NCI-H460 (cell line): Measurements from ENCODE around the gene FADS3. TPM values are rescaled to one million over a fixed set of nuclear protein-coding genes. Genes with fewer than 3 reads are reported as not detected.

Source experiments
- small RNA-seq, 2 experiments: library from RNA; depleted of rRNA; stranded (forward); fragments of <200 nt; gene quantifications; one replicate each; pipeline ENCODE3, GENCODE V24; 2014
- total RNA-seq: library from RNA; depleted of rRNA; stranded (reverse); fragments of >200 nt; shearing (Covaris generic); gene quantifications from 2 replicates; pipeline ENCODE4 v1.2.3, GENCODE V29; 2014; rRNA removed

Gene FADS3
- total RNA-seq, 1 experiment from 2014 or later = 16.8 TPM

Small RNA genes lying within 50 kb of the gene (small RNA-seq; reads per million reads assigned to genes)
- gene MIR6746 (0 reads per million in 2 experiments), gene RNU6-1243P (0 reads per million in 2 experiments)

Other genes starting within 250 kb of the FADS3 start
- 0.52 TPM in 2 replicates for gene DAGLA, start 211.2 kb downstream of the FADS3 start, total RNA-seq
- 0.30 and 0.35 TPM in 2 replicates for gene MYRF, start 138.9 kb downstream of the FADS3 start, total RNA-seq
- 95.4 and 111 TPM in 2 replicates for gene TMEM258, start 98.9 kb downstream of the FADS3 start, total RNA-seq
- 19.3 and 21.3 TPM in 2 replicates for gene FEN1, start 98.6 kb downstream of the FADS3 start, total RNA-seq
- 89.8 and 95.9 TPM in 2 replicates for gene FADS1, start 74.5 kb downstream of the FADS3 start, total RNA-seq
- gene FADS2, start 63.2 kb downstream of the FADS3 start, total RNA-seq = 19.3 and 23.1 TPM in 2 replicates
- 3.2 and 4.6 TPM in 2 replicates for gene RAB3IL1, start 26.0 kb upstream of the FADS3 start, total RNA-seq
- 10.7 and 11.0 TPM in 2 replicates for gene BEST1, start 58.8 kb upstream of the FADS3 start, total RNA-seq
- gene FTH1, start 76.1 kb upstream of the FADS3 start, total RNA-seq = 2,410 TPM in 2 replicates
- gene INCENP, start 232.5 kb upstream of the FADS3 start, total RNA-seq = 35.5 and 36.4 TPM in 2 replicates